Muscle layer of colon (tissue), 2 donors: Measurements from ENCODE around the gene KCNQ1.

Source experiments
- H3K27ac ChIP-seq: one replicate; pipeline ENCODE4 v1.7.0; 2013; ENCODE audit warnings: low read depth, mild to moderate bottlenecking, low read length, moderate library complexity
- H3K27me3 ChIP-seq, 2 donors: one replicate each; pipeline ENCODE4 v1.7.0; 2013; ENCODE audit warnings: low read length in 2 of 2, mild to moderate bottlenecking in 2 of 2; ENCODE audit not compliant: insufficient read depth in 2 of 2, control insufficient read depth in 1 of 2
- H3K36me3 ChIP-seq: one replicate; pipeline ENCODE4 v1.7.0; 2013; ENCODE audit warnings: mild to moderate bottlenecking, low read length; ENCODE audit not compliant: insufficient read depth
- H3K4me1 ChIP-seq: one replicate; pipeline ENCODE4 v1.7.0; 2013; ENCODE audit warnings: mild to moderate bottlenecking, low read length; ENCODE audit not compliant: insufficient read depth
- H3K4me3 ChIP-seq, 2 donors: one replicate each; pipeline ENCODE4 v1.7.0; 2013; ENCODE audit warnings: low read length in 2 of 2, low read depth in 1 of 2, mild to moderate bottlenecking in 1 of 2, moderate library complexity in 1 of 2
- H3K9ac ChIP-seq: one replicate; pipeline ENCODE4 v1.7.0; 2013; ENCODE audit warnings: low read length
- H3K9me3 ChIP-seq: one replicate; pipeline ENCODE4 v1.7.0; 2013; ENCODE audit warnings: mild to moderate bottlenecking, low read length
- donor health status: abdominal sarcoma.
- donor health status: Adenocarcinoma of cecum.

KCNQ1 gene

GRCh38 chr11:2863276-2863618 lies 418.4 kb downstream of the KCNQ1 start:
- no peaks in the 10 kb centered on the region for H3K9me3 ChIP-seq
- H3K4me3 ChIP-seq = no peak overlapping the region
- H3K27me3 ChIP-seq = peaks cover 0 to 10% of the 10 kb centered on the region in 2 donors
- no peak overlapping the region for H3K27ac ChIP-seq
- no peak overlapping the region for H3K9ac ChIP-seq
- no peaks in the 10 kb centered on the region for H3K36me3 ChIP-seq
- no peaks in the 10 kb centered on the region for H3K4me1 ChIP-seq

GRCh38 chr11:2864901-2865300 lies 420.1 kb downstream of the KCNQ1 start:
- no peaks in the 10 kb centered on the region for H3K36me3 ChIP-seq
- no peaks in the 10 kb centered on the region for H3K9me3 ChIP-seq
- no peak overlapping the region for H3K27ac ChIP-seq
- no peaks in the 10 kb centered on the region for H3K4me1 ChIP-seq
- H3K4me3 ChIP-seq = no peak overlapping the region
- no peak overlapping the region for H3K9ac ChIP-seq
- H3K27me3 ChIP-seq = peaks cover 0 to 22% of the 10 kb centered on the region in 2 donors

DNA sequence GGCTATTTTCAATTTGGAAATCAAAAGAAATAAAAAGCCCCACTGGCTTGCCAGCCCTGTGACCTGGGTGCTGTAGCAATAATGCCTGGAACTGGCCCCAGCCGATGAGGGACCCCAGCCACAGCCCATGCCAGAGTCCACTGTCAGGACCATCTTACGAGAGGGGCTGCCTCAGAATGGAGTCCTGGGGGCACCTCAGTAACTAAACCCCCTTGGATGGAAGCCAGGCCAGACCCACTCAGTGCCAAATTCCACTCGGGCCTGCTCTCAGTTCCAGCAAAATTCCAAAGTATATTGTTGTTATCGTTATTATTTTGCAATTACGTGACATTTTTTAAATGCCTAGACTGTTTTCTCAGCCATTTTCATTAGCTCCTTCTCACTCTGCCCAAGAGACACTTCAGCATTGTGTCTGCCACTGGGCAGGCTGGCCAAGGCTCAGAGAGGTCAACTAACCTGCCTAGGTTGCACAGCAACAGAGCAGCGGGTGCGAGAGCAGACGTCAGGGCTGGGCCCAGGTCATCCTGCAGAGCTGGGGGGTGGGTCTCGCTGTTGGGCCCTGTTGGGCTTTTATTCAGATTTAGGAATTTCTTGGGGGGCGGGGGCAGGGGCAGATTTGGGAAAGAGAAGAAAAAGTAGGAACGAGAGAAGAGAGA lies 421.2 kb downstream of the KCNQ1 start:
- Histone ChIP-seq H3K9me3 (no peaks in the 10 kb centered on the region), H3K36me3 (no peaks in the 10 kb centered on the region), H3K4me1 (no peaks in the 10 kb centered on the region), H3K27me3 (peaks cover 0 to 33% of the 10 kb centered on the region in 2 donors), H3K4me3 (no peak overlapping the region), H3K9ac (no peak overlapping the region), H3K27ac (no peak overlapping the region)

- H3K9ac ChIP-seq = no peak overlapping the region
- no peak overlapping the region for H3K27ac ChIP-seq
- no peaks in the 10 kb centered on the region for H3K36me3 ChIP-seq
- H3K27me3 ChIP-seq = peaks cover 0 to 40% of the 10 kb centered on the region in 2 donors
- no peaks in the 10 kb centered on the region for H3K4me1 ChIP-seq
- H3K9me3 ChIP-seq = no peaks in the 10 kb centered on the region
- no peak overlapping the region for H3K4me3 ChIP-seq
Observed at GRCh38 chr11:2867142-2867541, 422.3 kb downstream of the KCNQ1 start.

GRCh38 chr11:2867722-2868505 lies 423.1 kb downstream of the KCNQ1 start:
- H3K36me3 ChIP-seq = no peaks in the 10 kb centered on the region
- H3K4me3 ChIP-seq = no peak overlapping the region
- H3K4me1 ChIP-seq = no peaks in the 10 kb centered on the region
- H3K9me3 ChIP-seq = no peaks in the 10 kb centered on the region
- peaks cover 0 to 39% of the 10 kb centered on the region in 2 donors for H3K27me3 ChIP-seq
- no peak overlapping the region for H3K9ac ChIP-seq
- no peak overlapping the region for H3K27ac ChIP-seq

- no peaks in the 10 kb centered on the region for H3K4me1 ChIP-seq
- no peak overlapping the region for H3K27ac ChIP-seq
- no peaks in the 10 kb centered on the region for H3K9me3 ChIP-seq
- no peaks in the 10 kb centered on the region for H3K36me3 ChIP-seq
- no peak overlapping the region for H3K9ac ChIP-seq
- H3K4me3 ChIP-seq = no peak overlapping the region
- peaks cover 0 to 33% of the 10 kb centered on the region in 2 donors for H3K27me3 ChIP-seq
Observed at GRCh38 chr11:2868506-2869133, 423.8 kb downstream of the KCNQ1 start.

DNA sequence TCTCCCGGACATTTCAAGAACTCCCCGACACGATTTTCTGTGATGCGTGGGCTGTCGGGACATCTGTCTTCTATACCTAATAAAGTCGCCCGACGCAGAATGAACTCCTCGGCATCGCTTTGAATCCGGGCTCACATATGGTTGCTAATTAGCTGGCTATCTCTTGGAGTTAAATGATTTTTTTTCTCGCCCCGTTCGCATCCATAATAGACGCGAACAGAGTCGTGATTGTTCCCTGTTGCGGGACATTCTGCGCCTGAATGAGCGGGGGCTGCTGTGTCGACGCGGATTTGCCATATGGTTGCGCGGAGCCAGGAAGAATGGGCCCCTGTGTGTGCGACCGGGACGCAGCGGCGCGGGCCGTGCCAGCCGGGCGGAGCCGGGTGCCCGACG lies 424.3 kb downstream of the KCNQ1 start:
- no peaks in the 10 kb centered on the region for H3K36me3 ChIP-seq
- H3K9me3 ChIP-seq = no peaks in the 10 kb centered on the region
- no peak overlapping the region for H3K4me3 ChIP-seq
- H3K9ac ChIP-seq = no peak overlapping the region
- peaks cover 0 to 33% of the 10 kb centered on the region in 2 donors for H3K27me3 ChIP-seq
- no peak overlapping the region for H3K27ac ChIP-seq
- H3K4me1 ChIP-seq = no peaks in the 10 kb centered on the region

- Histone ChIP-seq H3K27ac (no peak overlapping the region), H3K36me3 (no peaks in the 10 kb centered on the region), H3K9me3 (no peaks in the 10 kb centered on the region), H3K9ac (no peak overlapping the region), H3K27me3 (peaks cover 0 to 33% of the 10 kb centered on the region in 2 donors), H3K4me3 (no peak overlapping the region), H3K4me1 (no peaks in the 10 kb centered on the region)
Observed at GRCh38 chr11:2869561-2870427, 425.0 kb downstream of the KCNQ1 start.

GRCh38 chr11:2870460-2870859 lies 425.7 kb downstream of the KCNQ1 start:
- H3K27ac ChIP-seq = no peak overlapping the region
- no peak overlapping the region for H3K9ac ChIP-seq
- H3K4me1 ChIP-seq = no peaks in the 10 kb centered on the region
- H3K27me3 ChIP-seq = peaks cover 0 to 33% of the 10 kb centered on the region in 2 donors
- H3K9me3 ChIP-seq = no peaks in the 10 kb centered on the region
- no peak overlapping the region for H3K4me3 ChIP-seq
- no peaks in the 10 kb centered on the region for H3K36me3 ChIP-seq

DNA sequence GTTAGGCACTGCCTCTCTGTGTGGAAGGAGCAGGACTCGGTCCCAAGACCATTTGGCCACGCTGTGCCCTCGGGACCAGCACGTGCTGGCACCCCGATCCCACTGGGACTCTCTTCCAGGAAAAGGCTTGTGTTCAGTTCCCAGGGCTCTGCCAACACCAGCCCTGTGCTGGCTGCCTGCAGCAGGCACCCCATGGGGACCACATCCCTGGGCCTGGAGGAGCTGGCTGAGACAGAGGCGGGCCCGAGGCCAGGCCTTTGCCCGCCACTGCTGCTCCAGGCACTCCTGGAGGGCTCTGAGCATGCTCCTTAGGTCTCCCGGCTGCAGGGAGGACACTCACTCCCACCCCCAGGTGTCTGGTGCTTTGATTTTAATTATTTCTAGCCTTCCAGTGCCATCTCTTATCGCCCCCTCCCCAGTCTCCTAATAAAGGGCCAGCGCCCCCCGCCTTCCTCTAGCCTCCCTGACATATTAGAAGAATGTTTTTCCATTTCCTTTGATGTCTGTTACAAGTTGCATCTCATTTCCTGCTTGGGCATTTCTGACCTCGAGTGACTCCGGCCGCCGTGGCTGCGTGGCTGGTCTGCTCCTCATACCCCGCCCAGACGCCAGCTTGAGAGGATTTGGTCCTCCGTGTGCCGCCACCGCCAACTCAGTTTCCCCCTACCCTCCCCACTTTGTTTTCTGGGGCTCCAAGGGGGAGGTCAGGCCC lies 426.3 kb downstream of the KCNQ1 start:
- no peak overlapping the region for H3K9ac ChIP-seq
- no peaks in the 10 kb centered on the region for H3K4me1 ChIP-seq
- H3K27me3 ChIP-seq = peaks cover 0 to 33% of the 10 kb centered on the region in 2 donors
- H3K4me3 ChIP-seq = no peak overlapping the region
- no peaks in the 10 kb centered on the region for H3K36me3 ChIP-seq
- no peaks in the 10 kb centered on the region for H3K9me3 ChIP-seq
- no peak overlapping the region for H3K27ac ChIP-seq
